HG03196 (cell line): ENCODE data around the gene JAKMIP1.

ENCODE experiments used
- ATAC-seq: cut with Tn5 transposase; IDR thresholded peaks from one replicate; pipeline ENCODE4 v1.9.1; 2021; ENCODE audit not compliant: unreplicated experiment

Gene JAKMIP1

GRCh38 chr4:6121941-6122340, 78.4 kb downstream of the JAKMIP1 start:
- no peak for ATAC-seq

- no peak for ATAC-seq
Observed at GRCh38 chr4:6121276-6121850, 79.0 kb downstream of the JAKMIP1 start.

- ATAC-seq = no peak
Observed at GRCh38 chr4:6120361-6120760, 80.0 kb downstream of the JAKMIP1 start.

- ATAC-seq = no peak
Observed at GRCh38 chr4:6119507-6120020, 80.8 kb downstream of the JAKMIP1 start.

GRCh38 chr4:6118201-6118600, 82.1 kb downstream of the JAKMIP1 start:
- ATAC-seq = no peak

GRCh38 chr4:6116696-6117285, 83.6 kb downstream of the JAKMIP1 start:
- ATAC-seq = no peak

GRCh38 chr4:6115746-6116586, 84.4 kb downstream of the JAKMIP1 start:
- ATAC-seq = no peak

GRCh38 chr4:6115342-6115741, 85.0 kb downstream of the JAKMIP1 start:
- ATAC-seq = no peak

GRCh38 chr4:6114601-6115000, 85.7 kb downstream of the JAKMIP1 start:
- no peak for ATAC-seq

GRCh38 chr4:6114181-6114580, 86.2 kb downstream of the JAKMIP1 start:
- ATAC-seq = no peak

- no peak for ATAC-seq
Observed at GRCh38 chr4:6113641-6114040, 86.7 kb downstream of the JAKMIP1 start.

GRCh38 chr4:6112606-6113290, 87.6 kb downstream of the JAKMIP1 start:
- no peak for ATAC-seq

- no peak for ATAC-seq
Observed at GRCh38 chr4:6111354-6111960, 88.9 kb downstream of the JAKMIP1 start.

- no peak for ATAC-seq
Observed at GRCh38 chr4:6110681-6111353, 89.5 kb downstream of the JAKMIP1 start.

- ATAC-seq = no peak
Observed at GRCh38 chr4:6109842-6110560, 90.3 kb downstream of the JAKMIP1 start.

GRCh38 chr4:6107886-6108285, 92.5 kb downstream of the JAKMIP1 start:
- no peak for ATAC-seq

GRCh38 chr4:6107114-6107791, 93.1 kb downstream of the JAKMIP1 start:
- ATAC-seq = no peak

- no peak for ATAC-seq
Observed at GRCh38 chr4:6106156-6106555, 94.2 kb downstream of the JAKMIP1 start.

- no peak for ATAC-seq
Observed at GRCh38 chr4:6105311-6105911, 94.9 kb downstream of the JAKMIP1 start.
